H9 (cell line): Measurements from ENCODE around the gene MRPS11. TPM values are rescaled to one million over a fixed set of nuclear protein-coding genes. Genes with fewer than 3 reads are reported as not detected.

Source experiments
- DNase-seq: peaks from one replicate; pipeline ENCODE4 v3.0.0-alpha.2; 2017
- H2AFZ ChIP-seq: one replicate; pipeline ENCODE4 v1.6.1; 2013; ENCODE audit warnings: mild to moderate bottlenecking, low read length, control low read depth, moderate library complexity
- H2AK5ac ChIP-seq: 2 replicates; pipeline ENCODE4 v1.6.1; 2013; ENCODE audit warnings: low read length, control low read depth, mixed read lengths; ENCODE audit not compliant: insufficient read length
- H2BK120ac ChIP-seq: one replicate; pipeline ENCODE4 v1.6.1; 2013; ENCODE audit warnings: low read depth, mild to moderate bottlenecking, low read length, control low read depth, inconsistent platforms; ENCODE audit not compliant: poor library complexity, severe bottlenecking
- H2BK12ac ChIP-seq: 2 replicates; pipeline ENCODE4 v1.6.1; 2013; ENCODE audit warnings: low read length, control low read depth, mixed read lengths, low read depth; ENCODE audit not compliant: insufficient read length
- H2BK15ac ChIP-seq: 2 replicates; pipeline ENCODE4 v1.6.1; 2013; ENCODE audit warnings: low read depth, low read length, control low read depth
- H2BK20ac ChIP-seq: one replicate; pipeline ENCODE4 v1.6.1; 2013; ENCODE audit warnings: low read depth, mild to moderate bottlenecking, low read length, control low read depth, inconsistent platforms; ENCODE audit not compliant: poor library complexity, severe bottlenecking
- H2BK5ac ChIP-seq: 2 replicates; pipeline ENCODE4 v1.6.1; 2013; ENCODE audit warnings: low read length, control low read depth, mixed read lengths; ENCODE audit not compliant: insufficient read length
- H3K14ac ChIP-seq: 2 replicates; pipeline ENCODE4 v1.6.1; 2013; ENCODE audit warnings: low read length, control low read depth; ENCODE audit not compliant: insufficient read depth
- H3K18ac ChIP-seq: 2 replicates; pipeline ENCODE4 v1.6.1; 2013; ENCODE audit warnings: low read depth, mild to moderate bottlenecking, mixed read lengths, low read length, control low read depth; ENCODE audit not compliant: insufficient read length
- H3K23ac ChIP-seq: 2 replicates; pipeline ENCODE4 v1.6.1; 2013; ENCODE audit warnings: low read length, control low read depth, mixed read lengths, low read depth; ENCODE audit not compliant: insufficient read length
- H3K23me2 ChIP-seq: 2 replicates; pipeline ENCODE4 v1.6.1; 2013; ENCODE audit warnings: low read depth, mild to moderate bottlenecking, mixed read lengths, low read length, control low read depth; ENCODE audit not compliant: insufficient read length, poor library complexity, severe bottlenecking
- H3K27ac ChIP-seq: 2 replicates; pipeline ENCODE4 v1.5.1; 2013; ENCODE audit warnings: low read length, control low read depth, mixed read lengths, low read depth; ENCODE audit not compliant: insufficient read length
- H3K27me3 ChIP-seq: 2 replicates; pipeline ENCODE4 v1.6.1; 2013; ENCODE audit warnings: low read length, control low read depth, inconsistent platforms; ENCODE audit not compliant: insufficient read depth
- H3K4ac ChIP-seq: 2 replicates; pipeline ENCODE4 v1.6.1; 2013; ENCODE audit warnings: low read depth, mild to moderate bottlenecking, control low read depth, inconsistent platforms, low read length, moderate library complexity
- H3K4me1 ChIP-seq: 2 replicates; pipeline ENCODE4 v1.6.1; 2013; ENCODE audit warnings: low read length, control low read depth, inconsistent platforms; ENCODE audit not compliant: insufficient read depth
- H3K4me2 ChIP-seq: 2 replicates; pipeline ENCODE4 v1.6.1; 2013; ENCODE audit warnings: low read length, control low read depth, mixed read lengths; ENCODE audit not compliant: insufficient read length, insufficient read depth
- H3K56ac ChIP-seq: 2 replicates; pipeline ENCODE4 v1.6.1; 2013; ENCODE audit warnings: low read depth, mild to moderate bottlenecking, mixed read lengths, low read length, control low read depth; ENCODE audit not compliant: insufficient read length
- H3K79me1 ChIP-seq: 2 replicates; pipeline ENCODE4 v1.6.1; 2013; ENCODE audit warnings: low read depth, mild to moderate bottlenecking, moderate library complexity, low read length, control low read depth, inconsistent platforms; ENCODE audit not compliant: insufficient read depth, poor library complexity, severe bottlenecking
- H3K79me2 ChIP-seq: 2 replicates; pipeline ENCODE4 v1.6.1; 2013; ENCODE audit warnings: low read length, control low read depth, inconsistent platforms; ENCODE audit not compliant: insufficient read depth
- H3K9ac ChIP-seq: 2 replicates; pipeline ENCODE4 v1.6.1; 2013; ENCODE audit warnings: low read length, control low read depth, mixed read lengths; ENCODE audit not compliant: insufficient read length; ENCODE audit errors: extremely low read depth
- H3K9me3 ChIP-seq: one replicate; pipeline ENCODE4 v1.6.1; 2013; ENCODE audit warnings: low read depth, low read length, inconsistent platforms; ENCODE audit not compliant: control insufficient read depth
- H3T11ph ChIP-seq: one replicate; pipeline ENCODE4 v1.6.1; 2013; ENCODE audit warnings: mild to moderate bottlenecking, low read length, control low read depth, inconsistent platforms
- H4K20me1 ChIP-seq: one replicate; pipeline ENCODE4 v1.6.1; 2013; ENCODE audit not compliant: control insufficient read depth, insufficient read length, insufficient read depth
- H4K5ac ChIP-seq: 2 replicates; pipeline ENCODE4 v1.6.1; 2013; ENCODE audit warnings: low read depth, mild to moderate bottlenecking, mixed read lengths, low read length, control low read depth; ENCODE audit not compliant: insufficient read length
- H4K8ac ChIP-seq: replicated peaks from 2 replicates; pipeline ENCODE4 v1.6.1; 2013; ENCODE audit warnings: low read length, control low read depth, mixed read lengths, low read depth; ENCODE audit not compliant: insufficient read length
- H4K91ac ChIP-seq: 2 replicates; pipeline ENCODE4 v1.6.1; 2013; ENCODE audit warnings: low read depth, mild to moderate bottlenecking, moderate library complexity, mixed read lengths, low read length, control low read depth; ENCODE audit not compliant: insufficient read length
- H3K27ac Mint-ChIP-seq, 3 experiments: 2 replicates in 2 of 3; 3 replicates in 1 of 3; pipeline ENCODE4 v1.8.0; 2020 to 2021; ENCODE audit warnings: mixed read lengths in 3 of 3, mild to moderate bottlenecking in 1 of 3, moderate library complexity in 1 of 3
- H3K27me3 Mint-ChIP-seq: 2 replicates; pipeline ENCODE4 v1.8.0; 2021; ENCODE audit warnings: low read depth, mild to moderate bottlenecking, moderate library complexity, mixed read lengths
- H3K36me3 Mint-ChIP-seq, 3 experiments: 2 replicates in 2 of 3; 3 replicates in 1 of 3; pipeline ENCODE4 v1.8.0; 2020 to 2021; ENCODE audit warnings: low read depth in 3 of 3, mixed read lengths in 3 of 3; ENCODE audit not compliant: insufficient read depth in 1 of 3
- H3K4me1 Mint-ChIP-seq, 2 experiments: 2 replicates each; pipeline ENCODE4 v1.8.0; 2020; ENCODE audit warnings: mixed read lengths in 2 of 2
- H3K4me3 Mint-ChIP-seq, 2 experiments: 2 replicates in 1 of 2; 3 replicates in 1 of 2; pipeline ENCODE4 v1.8.0; 2020 to 2021; ENCODE audit warnings: mild to moderate bottlenecking in 2 of 2, mixed read lengths in 2 of 2, moderate library complexity in 1 of 2
- H3K9me3 Mint-ChIP-seq, 2 experiments: 2 replicates in 1 of 2; 3 replicates in 1 of 2; pipeline ENCODE4 v1.8.0; 2020; ENCODE audit warnings: mild to moderate bottlenecking in 2 of 2, mixed read lengths in 2 of 2, moderate library complexity in 1 of 2
- CTCF ChIP-seq: fragments of 200-600 bp; sonication (generic); conservative IDR thresholded peaks from 3 replicates; pipeline ENCODE4 v1.8.0; 2021; ENCODE audit warnings: antibody characterized with exemption, mild to moderate bottlenecking
- total RNA-seq: library from RNA; stranded (reverse); gene quantifications from 2 replicates; pipeline ENCODE4 v1.2.1, GENCODE V29; 2021

MRPS11 gene
- total RNA-seq, 1 experiment from 2014 or later, result 54.5 TPM

- H2AK5ac ChIP-seq, result no peak overlapping the region
- H3K4me3 Mint-ChIP-seq, result no peak overlapping the region
- H3K79me2 ChIP-seq, result 0 out of 2 replicates have a peak, but pooled peaks cover 2% of the 10 kb centered on the region
Observed at GRCh38 chr15:88526247-88526879, 58.9 kb downstream of the MRPS11 start.

More at GRCh38 chr15:88526247-88526879, 58.9 kb downstream of the MRPS11 start:
- TF ChIP-seq CTCF, result no peak
- no peak overlapping the region for H4K91ac ChIP-seq
- no peak overlapping the region for H4K5ac ChIP-seq
- no peak overlapping the region for H3K56ac ChIP-seq
- H2BK20ac ChIP-seq, result no peak overlapping the region
- no peak overlapping the region for H2BK12ac ChIP-seq
- no peak overlapping the region for H3K4ac ChIP-seq
- H3K79me1 ChIP-seq, result no peaks in the 10 kb centered on the region
- peaks cover 24 to 66% (median 52%) of the 10 kb centered on the region in 3 experiments for H3K36me3 Mint-ChIP-seq
- H3K23me2 ChIP-seq, result no peaks in the 10 kb centered on the region
- H2AFZ ChIP-seq, result no peak overlapping the region
- no peaks in the 10 kb centered on the region for H3K9me3 ChIP-seq
- no peak overlapping the region for H2BK120ac ChIP-seq
- H3K4me2 ChIP-seq, result no peak overlapping the region
- H3K27ac Mint-ChIP-seq, result no peak overlapping the region
- no peak overlapping the region for H3K14ac ChIP-seq
- H3K4me1 ChIP-seq, result no peaks in the 10 kb centered on the region
- H3T11ph ChIP-seq, result no peak overlapping the region
- peaks cover 6 to 7% of the 10 kb centered on the region in 2 experiments; a peak in 3 of 5 replicates for H3K9me3 Mint-ChIP-seq
- no peak overlapping the region for H3K18ac ChIP-seq
- H3K9ac ChIP-seq, result no peak overlapping the region
- no peak for DNase-seq
- no peaks in the 10 kb centered on the region for H3K27me3 ChIP-seq
- no peak overlapping the region for H4K8ac ChIP-seq
- no peak overlapping the region for H3K23ac ChIP-seq
- no peak overlapping the region for H3K27ac ChIP-seq
- no peaks in the 10 kb centered on the region for H3K4me1 Mint-ChIP-seq
- H3K27me3 Mint-ChIP-seq, result no peaks in the 10 kb centered on the region
- no peak overlapping the region for H2BK15ac ChIP-seq
- no peaks in the 10 kb centered on the region for H4K20me1 ChIP-seq
- H2BK5ac ChIP-seq, result no peak overlapping the region
